ENCODE measurements around the gene VAV2.

Gene VAV2

DNA sequence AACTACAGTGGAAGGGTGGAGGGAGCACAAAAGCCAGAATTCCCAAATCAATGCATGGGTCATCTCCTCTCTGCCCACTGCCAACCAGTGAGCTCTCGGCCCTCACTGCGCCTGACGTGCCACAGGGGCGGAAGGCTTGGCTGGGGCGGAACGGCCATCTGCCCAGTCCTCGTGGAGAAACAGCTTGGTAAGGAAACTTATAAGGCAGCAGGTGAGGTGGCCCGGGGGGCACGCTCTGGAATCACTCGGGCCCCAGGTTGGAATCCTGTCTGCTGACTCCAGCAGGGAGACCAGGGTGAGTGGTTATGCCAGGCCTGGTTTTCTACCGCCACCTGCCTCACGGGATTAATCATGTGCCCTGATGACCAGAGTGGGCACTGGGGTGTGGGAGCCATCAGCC is 52.3 kb downstream of the VAV2 start (continued):
- TF ChIP-seq ESRRG (CRISPR knock-in tag; IDR thresholded peaks at IDR 0.05), result no peak
- TF ChIP-seq ARNTL (CRISPR knock-in tag; IDR thresholded peaks at IDR 0.05; ENCODE audit: borderline replicate concordance, low read depth), result no peak
- TF ChIP-seq SNAI2 (CRISPR knock-in tag; IDR thresholded peaks at IDR 0.05), result no peak
- no peak for TF ChIP-seq PPARA (CRISPR knock-in tag; IDR thresholded peaks at IDR 0.05; ENCODE audit: borderline replicate concordance)

DNA sequence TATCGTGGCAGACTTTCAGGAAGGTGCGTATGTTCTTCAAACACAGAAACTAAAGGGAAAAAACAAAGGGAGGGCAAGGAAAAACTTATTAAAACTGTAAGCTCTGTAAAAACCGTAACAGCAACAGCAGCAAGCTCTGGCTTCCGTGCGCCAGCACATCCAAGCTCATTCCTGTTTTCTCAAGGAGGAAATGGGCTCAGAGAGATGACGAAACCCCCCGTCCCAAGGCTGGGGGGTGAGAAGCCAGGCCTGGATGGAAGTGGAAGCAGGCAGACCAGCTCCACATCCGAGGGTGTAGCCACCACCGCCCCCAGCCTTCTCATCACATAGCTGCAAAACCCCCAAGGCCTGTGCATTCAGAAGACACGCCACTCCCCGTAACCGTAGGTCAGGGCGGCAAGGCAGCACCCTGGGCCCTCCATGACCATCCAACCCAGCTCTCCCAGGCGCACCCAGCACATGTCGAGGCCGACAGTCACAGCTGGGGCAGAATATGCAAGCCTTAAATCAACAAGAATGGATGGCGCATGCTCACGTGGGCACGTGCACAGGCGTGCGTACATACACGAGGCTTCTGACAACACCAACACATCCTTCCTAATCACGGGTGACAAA is 52.8 kb downstream of the VAV2 start:
- TF ChIP-seq ZNF565 (CRISPR knock-in tag; conservative IDR thresholded peaks at IDR 0.05; ENCODE audit: low read depth) (no peak), TOX (CRISPR knock-in tag; IDR thresholded peaks at IDR 0.05; ENCODE audit: borderline replicate concordance) (no peak), ARNTL (CRISPR knock-in tag; IDR thresholded peaks at IDR 0.05; ENCODE audit: borderline replicate concordance, low read depth) (no peak), BACH2 (CRISPR knock-in tag; IDR thresholded peaks at IDR 0.05; ENCODE audit: borderline replicate concordance) (no peak), RARB (CRISPR knock-in tag; IDR thresholded peaks at IDR 0.05) (no peak), ZNF70 (CRISPR knock-in tag; IDR thresholded peaks at IDR 0.05) (no peak), TCF4 (CRISPR knock-in tag; IDR thresholded peaks at IDR 0.05; ENCODE audit: borderline replicate concordance) (no peak), ZFP30 (CRISPR knock-in tag; IDR thresholded peaks at IDR 0.05) (no peak), OSR1 (CRISPR knock-in tag; IDR thresholded peaks at IDR 0.05) (no peak), SNAI2 (CRISPR knock-in tag; IDR thresholded peaks at IDR 0.05) (no peak), ZNF8 (CRISPR knock-in tag; IDR thresholded peaks at IDR 0.05) (no peak), GLIS3 (CRISPR knock-in tag; IDR thresholded peaks at IDR 0.05) (no peak), ZFP3 (CRISPR knock-in tag; IDR thresholded peaks at IDR 0.05) (no peak)
- TF ChIP-seq, protein P1, sequence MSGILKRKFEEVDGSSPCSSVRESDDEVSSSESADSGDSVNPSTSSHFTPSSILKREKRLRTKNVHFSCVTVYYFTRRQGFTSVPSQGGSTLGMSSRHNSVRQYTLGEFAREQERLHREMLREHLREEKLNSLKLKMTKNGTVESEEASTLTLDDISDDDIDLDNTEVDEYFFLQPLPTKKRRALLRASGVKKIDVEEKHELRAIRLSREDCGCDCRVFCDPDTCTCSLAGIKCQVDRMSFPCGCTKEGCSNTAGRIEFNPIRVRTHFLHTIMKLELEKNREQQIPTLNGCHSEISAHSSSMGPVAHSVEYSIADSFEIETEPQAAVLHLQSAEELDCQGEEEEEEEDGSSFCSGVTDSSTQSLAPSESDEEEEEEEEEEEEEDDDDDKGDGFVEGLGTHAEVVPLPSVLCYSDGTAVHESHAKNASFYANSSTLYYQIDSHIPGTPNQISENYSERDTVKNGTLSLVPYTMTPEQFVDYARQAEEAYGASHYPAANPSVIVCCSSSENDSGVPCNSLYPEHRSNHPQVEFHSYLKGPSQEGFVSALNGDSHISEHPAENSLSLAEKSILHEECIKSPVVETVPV (CRISPR knock-in tag; IDR thresholded peaks at IDR 0.05), result no peak
- TF ChIP-seq, protein P2, sequence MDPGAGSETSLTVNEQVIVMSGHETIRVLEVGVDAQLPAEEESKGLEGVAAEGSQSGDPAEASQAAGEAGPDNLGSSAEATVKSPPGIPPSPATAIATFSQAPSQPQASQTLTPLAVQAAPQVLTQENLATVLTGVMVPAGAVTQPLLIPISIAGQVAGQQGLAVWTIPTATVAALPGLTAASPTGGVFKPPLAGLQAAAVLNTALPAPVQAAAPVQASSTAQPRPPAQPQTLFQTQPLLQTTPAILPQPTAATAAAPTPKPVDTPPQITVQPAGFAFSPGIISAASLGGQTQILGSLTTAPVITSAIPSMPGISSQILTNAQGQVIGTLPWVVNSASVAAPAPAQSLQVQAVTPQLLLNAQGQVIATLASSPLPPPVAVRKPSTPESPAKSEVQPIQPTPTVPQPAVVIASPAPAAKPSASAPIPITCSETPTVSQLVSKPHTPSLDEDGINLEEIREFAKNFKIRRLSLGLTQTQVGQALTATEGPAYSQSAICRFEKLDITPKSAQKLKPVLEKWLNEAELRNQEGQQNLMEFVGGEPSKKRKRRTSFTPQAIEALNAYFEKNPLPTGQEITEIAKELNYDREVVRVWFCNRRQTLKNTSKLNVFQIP (CRISPR knock-in tag; IDR thresholded peaks at IDR 0.05; ENCODE audit: borderline replicate concordance, low read depth), result no peak
- TF ChIP-seq, protein P3, sequence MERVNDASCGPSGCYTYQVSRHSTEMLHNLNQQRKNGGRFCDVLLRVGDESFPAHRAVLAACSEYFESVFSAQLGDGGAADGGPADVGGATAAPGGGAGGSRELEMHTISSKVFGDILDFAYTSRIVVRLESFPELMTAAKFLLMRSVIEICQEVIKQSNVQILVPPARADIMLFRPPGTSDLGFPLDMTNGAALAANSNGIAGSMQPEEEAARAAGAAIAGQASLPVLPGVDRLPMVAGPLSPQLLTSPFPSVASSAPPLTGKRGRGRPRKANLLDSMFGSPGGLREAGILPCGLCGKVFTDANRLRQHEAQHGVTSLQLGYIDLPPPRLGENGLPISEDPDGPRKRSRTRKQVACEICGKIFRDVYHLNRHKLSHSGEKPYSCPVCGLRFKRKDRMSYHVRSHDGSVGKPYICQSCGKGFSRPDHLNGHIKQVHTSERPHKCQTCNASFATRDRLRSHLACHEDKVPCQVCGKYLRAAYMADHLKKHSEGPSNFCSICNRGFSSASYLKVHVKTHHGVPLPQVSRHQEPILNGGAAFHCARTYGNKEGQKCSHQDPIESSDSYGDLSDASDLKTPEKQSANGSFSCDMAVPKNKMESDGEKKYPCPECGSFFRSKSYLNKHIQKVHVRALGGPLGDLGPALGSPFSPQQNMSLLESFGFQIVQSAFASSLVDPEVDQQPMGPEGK (CRISPR knock-in tag; IDR thresholded peaks at IDR 0.05; ENCODE audit: borderline replicate concordance), result no peak
- no peak for ATAC-seq

DNA sequence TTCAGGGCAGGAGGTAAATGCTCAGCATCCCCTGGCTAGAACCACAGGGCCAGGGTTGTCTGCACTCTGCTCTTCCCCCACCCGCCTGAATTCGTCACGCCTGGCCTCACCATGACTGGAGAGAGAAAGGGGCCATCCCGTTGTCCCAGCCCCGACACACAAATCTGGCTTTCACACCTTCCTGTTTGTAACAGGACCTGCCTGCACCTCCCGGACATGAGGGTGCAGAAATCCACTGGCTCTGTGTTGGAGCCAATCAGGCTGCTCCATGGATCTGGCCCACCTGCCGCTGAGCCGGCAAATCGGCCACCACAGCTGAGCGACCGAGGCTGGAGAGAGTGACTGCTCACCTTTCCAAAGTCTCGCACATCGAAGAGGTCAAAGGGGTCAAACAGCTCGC is 53.4 kb downstream of the VAV2 start:
- no peak for ATAC-seq
- TF ChIP-seq RARB (CRISPR knock-in tag; IDR thresholded peaks at IDR 0.05) (no peak), ARNTL (CRISPR knock-in tag; IDR thresholded peaks at IDR 0.05; ENCODE audit: borderline replicate concordance, low read depth) (no peak), OSR1 (CRISPR knock-in tag; IDR thresholded peaks at IDR 0.05) (no peak), ZFP3 (CRISPR knock-in tag; IDR thresholded peaks at IDR 0.05) (no peak), PPARA (CRISPR knock-in tag; IDR thresholded peaks at IDR 0.05; ENCODE audit: borderline replicate concordance) (no peak), TCF4 (CRISPR knock-in tag; IDR thresholded peaks at IDR 0.05; ENCODE audit: borderline replicate concordance) (no peak), ZFP30 (CRISPR knock-in tag; IDR thresholded peaks at IDR 0.05) (no peak), ZNF8 (CRISPR knock-in tag; IDR thresholded peaks at IDR 0.05) (no peak), ZNF70 (CRISPR knock-in tag; IDR thresholded peaks at IDR 0.05) (no peak), BACH2 (CRISPR knock-in tag; IDR thresholded peaks at IDR 0.05; ENCODE audit: borderline replicate concordance) (no peak), ZC3H10 (CRISPR knock-in tag; IDR thresholded peaks at IDR 0.05) (no peak), SNAI2 (CRISPR knock-in tag; IDR thresholded peaks at IDR 0.05) (no peak), CSDC2 (CRISPR knock-in tag; IDR thresholded peaks at IDR 0.05) (no peak)
- TF ChIP-seq, protein P3 (CRISPR knock-in tag; IDR thresholded peaks at IDR 0.05; ENCODE audit: borderline replicate concordance), result no peak
- TF ChIP-seq, protein P4, sequence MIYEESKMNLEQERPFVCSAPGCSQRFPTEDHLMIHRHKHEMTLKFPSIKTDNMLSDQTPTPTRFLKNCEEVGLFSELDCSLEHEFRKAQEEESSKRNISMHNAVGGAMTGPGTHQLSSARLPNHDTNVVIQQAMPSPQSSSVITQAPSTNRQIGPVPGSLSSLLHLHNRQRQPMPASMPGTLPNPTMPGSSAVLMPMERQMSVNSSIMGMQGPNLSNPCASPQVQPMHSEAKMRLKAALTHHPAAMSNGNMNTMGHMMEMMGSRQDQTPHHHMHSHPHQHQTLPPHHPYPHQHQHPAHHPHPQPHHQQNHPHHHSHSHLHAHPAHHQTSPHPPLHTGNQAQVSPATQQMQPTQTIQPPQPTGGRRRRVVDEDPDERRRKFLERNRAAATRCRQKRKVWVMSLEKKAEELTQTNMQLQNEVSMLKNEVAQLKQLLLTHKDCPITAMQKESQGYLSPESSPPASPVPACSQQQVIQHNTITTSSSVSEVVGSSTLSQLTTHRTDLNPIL (CRISPR knock-in tag; IDR thresholded peaks at IDR 0.05; ENCODE audit: low read depth), result no peak
- TF ChIP-seq, protein P5, sequence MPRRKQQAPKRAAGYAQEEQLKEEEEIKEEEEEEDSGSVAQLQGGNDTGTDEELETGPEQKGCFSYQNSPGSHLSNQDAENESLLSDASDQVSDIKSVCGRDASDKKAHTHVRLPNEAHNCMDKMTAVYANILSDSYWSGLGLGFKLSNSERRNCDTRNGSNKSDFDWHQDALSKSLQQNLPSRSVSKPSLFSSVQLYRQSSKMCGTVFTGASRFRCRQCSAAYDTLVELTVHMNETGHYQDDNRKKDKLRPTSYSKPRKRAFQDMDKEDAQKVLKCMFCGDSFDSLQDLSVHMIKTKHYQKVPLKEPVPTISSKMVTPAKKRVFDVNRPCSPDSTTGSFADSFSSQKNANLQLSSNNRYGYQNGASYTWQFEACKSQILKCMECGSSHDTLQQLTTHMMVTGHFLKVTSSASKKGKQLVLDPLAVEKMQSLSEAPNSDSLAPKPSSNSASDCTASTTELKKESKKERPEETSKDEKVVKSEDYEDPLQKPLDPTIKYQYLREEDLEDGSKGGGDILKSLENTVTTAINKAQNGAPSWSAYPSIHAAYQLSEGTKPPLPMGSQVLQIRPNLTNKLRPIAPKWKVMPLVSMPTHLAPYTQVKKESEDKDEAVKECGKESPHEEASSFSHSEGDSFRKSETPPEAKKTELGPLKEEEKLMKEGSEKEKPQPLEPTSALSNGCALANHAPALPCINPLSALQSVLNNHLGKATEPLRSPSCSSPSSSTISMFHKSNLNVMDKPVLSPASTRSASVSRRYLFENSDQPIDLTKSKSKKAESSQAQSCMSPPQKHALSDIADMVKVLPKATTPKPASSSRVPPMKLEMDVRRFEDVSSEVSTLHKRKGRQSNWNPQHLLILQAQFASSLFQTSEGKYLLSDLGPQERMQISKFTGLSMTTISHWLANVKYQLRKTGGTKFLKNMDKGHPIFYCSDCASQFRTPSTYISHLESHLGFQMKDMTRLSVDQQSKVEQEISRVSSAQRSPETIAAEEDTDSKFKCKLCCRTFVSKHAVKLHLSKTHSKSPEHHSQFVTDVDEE (CRISPR knock-in tag; IDR thresholded peaks at IDR 0.05), result no peak
- TF ChIP-seq, protein P1 (CRISPR knock-in tag; IDR thresholded peaks at IDR 0.05), result no peak
